Esophagus squamous epithelium (tissue), 5 donors: ENCODE data around the gene POLD4. TPM values are rescaled to one million over a fixed set of nuclear protein-coding genes. Genes with fewer than 3 reads are reported as not detected.
A peak's percentile ranks its signal among the peaks of the same experiment; 100 is the strongest.

Experiments used
- DNase-seq: peaks from one replicate; lab custom pipeline; 2025; lab: John Stamatoyannopoulos, UW
- H3K27ac ChIP-seq, 4 donors: fragments of 200-600 bp; sonication (generic); one replicate each; pipeline ENCODE4 v1.5.1; 2016 to 2019; ENCODE audit warnings: mild to moderate bottlenecking in 1 of 4
- H3K27me3 ChIP-seq, 4 donors: fragments of 200-600 bp; sonication (generic); 1 replicate in 3 of 4; 2 replicates in 1 of 4; pipeline versions ENCODE4 v1.5.1 to v1.6.0; 2017 to 2021; ENCODE audit warnings: antibody characterized with exemption in 1 of 4
- H3K36me3 ChIP-seq, 3 donors: fragments of 200-600 bp; sonication (generic); one replicate each; pipeline ENCODE4 v1.5.1; 2016 to 2019
- H3K4me1 ChIP-seq, 3 donors: fragments of 200-600 bp; sonication (generic); one replicate each; pipeline ENCODE4 v1.5.1; 2017 to 2019
- H3K4me3 ChIP-seq, 4 donors: fragments of 200-600 bp; sonication (generic); 1 replicate in 3 of 4; 2 replicates in 1 of 4; pipeline ENCODE4 v1.5.1; 2016 to 2019; ENCODE audit warnings: mild to moderate bottlenecking in 2 of 4, moderate library complexity in 1 of 4
- H3K9me3 ChIP-seq, 3 donors: fragments of 200-600 bp; sonication (generic); one replicate each; pipeline ENCODE4 v1.5.1; 2016 to 2019
- CTCF ChIP-seq, 6 experiments: fragments of 450-650 bp in 4 of 6; fragments of 200-600 bp in 2 of 6; sonication (generic) in 2 of 6; IDR thresholded peaks; one replicate each; pipeline ENCODE4 v1.5.1; 2016 to 2019; ENCODE audit warnings: antibody characterized with exemption in 6 of 6, mild to moderate bottlenecking in 4 of 6, moderate library complexity in 4 of 6
- POLR2A ChIP-seq, 4 donors: fragments of 450-650 bp; IDR thresholded peaks; one replicate each; pipeline ENCODE4 v1.6.1; 2017; ENCODE audit warnings: antibody characterized with exemption in 4 of 4, mild to moderate bottlenecking in 4 of 4, moderate library complexity in 3 of 4
- WGBS, 2 donors: methylation state at CpG; one replicate each; pipeline ENCODE4 v1.1.5; 2018; 5-methylcytosine and 5-hydroxymethylcytosine counted together
- intact Hi-C: fragments of 100-400 bp; cut with DNase I; formaldehyde crosslinking; loops from one replicate; pipeline ENCODE4 v1.15.0; 2022
- total RNA-seq, 4 donors: library from RNA; depleted of rRNA; stranded (reverse); fragments of >200 nt; gene quantifications; one replicate each; pipeline ENCODE4 v1.1.0, GENCODE V29; 2016
- donor health status: DM: yes; HTN: yes; CAD: no.

The POLD4 gene
- total RNA-seq, 4 donors from 2014 or later: 62.6 to 113 (median 74.7) TPM

GRCh38 chr11:67372993-67373647 lies 19.8 kb upstream of the POLD4 start, which contains the start of gene CLCF1:
CLCF1 (minus strand) TSS chr11:67373598; CDS start chr11:67373539, 59 bp downstream.
- H3K36me3 ChIP-seq: no peaks in the 10 kb centered on the region
- peak within 1 kb of the TSS; percentile 82 to 98 (median 92) for H3K27ac ChIP-seq
- no peak for TF ChIP-seq CTCF (IDR thresholded peaks at IDR 0.05)
- peak in 1 of 4 donors; percentile 32 for TF ChIP-seq POLR2A (IDR thresholded peaks at IDR 0.05)
- intact Hi-C loops: no loop called here
- DNase-seq: no peak
- WGBS, 2 donors: 0% methylated on average over 6 to 15 of the region's 76 CpGs
- H3K9me3 ChIP-seq: no peaks in the 10 kb centered on the region
- peaks cover 41 to 69% (median 46%) of the 10 kb centered on the region in 3 donors for H3K4me1 ChIP-seq
- peaks cover 0 to 11% (median 0%) of the 10 kb centered on the region in 4 donors for H3K27me3 ChIP-seq
- H3K4me3 ChIP-seq: peak within 1 kb of the TSS; percentile 57 to 98 (median 75)

GRCh38 chr11:67372321-67372992 lies 19.1 kb upstream of the POLD4 start:
- no peaks in the 10 kb centered on the region for H3K9me3 ChIP-seq
- H3K4me1 ChIP-seq: peaks cover 46 to 76% (median 53%) of the 10 kb centered on the region in 3 donors
- TF ChIP-seq CTCF (IDR thresholded peaks at IDR 0.05): no peak
- TF ChIP-seq POLR2A (IDR thresholded peaks at IDR 0.05): peak in 1 of 4 donors; percentile 11
- no peaks in the 10 kb centered on the region for H3K36me3 ChIP-seq
- DNase-seq: no peak
- H3K27ac ChIP-seq: peak overlapping the region; percentile 82 to 98 (median 92)
- H3K4me3 ChIP-seq: peak overlapping the region; percentile 57 to 98 (median 75)
- H3K27me3 ChIP-seq: peaks cover 0 to 11% (median 0%) of the 10 kb centered on the region in 4 donors
- WGBS, 2 donors: no CpG with 5 or more reads among the region's 78 CpGs
- intact Hi-C loops: no loop called here

- Histone ChIP-seq H3K27ac (peak overlapping the region; percentile 82 to 98 (median 92)), H3K27me3 (peaks cover 0 to 11% (median 0%) of the 10 kb centered on the region in 4 donors), H3K4me1 (peaks cover 51 to 81% (median 58%) of the 10 kb centered on the region in 3 donors), H3K9me3 (no peaks in the 10 kb centered on the region), H3K4me3 (peak overlapping the region; percentile 57 to 98 (median 75)), H3K36me3 (no peaks in the 10 kb centered on the region)
- TF ChIP-seq POLR2A (IDR thresholded peaks at IDR 0.05) (no peak), CTCF (IDR thresholded peaks at IDR 0.05) (no peak)
- DNase-seq: no peak
- intact Hi-C loops: no loop called here
- 17 to 33% methylated on average over 4 to 9 of the region's 16 CpGs for WGBS, 2 donors
These were observed 18.6 kb upstream of the POLD4 start for GRCh38 chr11:67371911-67372320.

- DNase-seq: no peak
- Histone ChIP-seq H3K27ac (peak overlapping the region; percentile 82 to 98 (median 92)), H3K9me3 (no peaks in the 10 kb centered on the region), H3K4me1 (peaks cover 57 to 87% (median 62%) of the 10 kb centered on the region in 3 donors), H3K27me3 (peaks cover 0 to 11% (median 0%) of the 10 kb centered on the region in 4 donors), H3K36me3 (no peaks in the 10 kb centered on the region), H3K4me3 (peak overlapping the region in 3 of 4 donors; percentile 57 to 98 (median 85))
- 33 to 41% methylated on average over 6 to 7 of the region's 8 CpGs for WGBS, 2 donors
- TF ChIP-seq POLR2A (IDR thresholded peaks at IDR 0.05) (no peak), CTCF (IDR thresholded peaks at IDR 0.05) (peak in 4 of 6 experiments; percentile 33 to 59 (median 48))
- intact Hi-C loops: no loop called here
These were observed 18.0 kb upstream of the POLD4 start for GRCh38 chr11:67371189-67371910.
